GM18508 (cell line): ENCODE results near the gene SMARCA2.

Experiments used
- ATAC-seq: cut with Tn5 transposase; IDR thresholded peaks from one replicate; pipeline ENCODE4 v1.9.1; 2021; ENCODE audit warnings: moderate number of reproducible peaks; ENCODE audit not compliant: insufficient read depth, unreplicated experiment

The SMARCA2 gene

GRCh38 chr9:2163231-2163885 is 148.2 kb downstream of the SMARCA2 start:
- no peak for ATAC-seq

GRCh38 chr9:2164268-2164667 is 149.1 kb downstream of the SMARCA2 start:
- ATAC-seq: no peak

- no peak for ATAC-seq
Measured at GRCh38 chr9:2166203-2166602, 151.1 kb downstream of the SMARCA2 start.

GRCh38 chr9:2169035-2169434 is 153.9 kb downstream of the SMARCA2 start:
- ATAC-seq: no peak

GRCh38 chr9:2170722-2171121 is 155.6 kb downstream of the SMARCA2 start:
- no peak for ATAC-seq

- no peak for ATAC-seq
Measured at GRCh38 chr9:2173170-2173569, 158.0 kb downstream of the SMARCA2 start.

GRCh38 chr9:2173861-2174260 is 158.7 kb downstream of the SMARCA2 start:
- ATAC-seq: no peak

GRCh38 chr9:2174306-2174705 is 159.2 kb downstream of the SMARCA2 start:
- no peak for ATAC-seq

- no peak for ATAC-seq
Measured at GRCh38 chr9:2174911-2175310, 159.8 kb downstream of the SMARCA2 start.

- no peak for ATAC-seq
Measured at GRCh38 chr9:2177121-2177520, 162.0 kb downstream of the SMARCA2 start.

GRCh38 chr9:2178034-2178734 is 163.0 kb downstream of the SMARCA2 start:
- ATAC-seq: no peak

GRCh38 chr9:2179567-2179966 is 164.4 kb downstream of the SMARCA2 start:
- ATAC-seq: no peak

- ATAC-seq: no peak
Measured at GRCh38 chr9:2180154-2180553, 165.0 kb downstream of the SMARCA2 start.

GRCh38 chr9:2180704-2181103 is 165.6 kb downstream of the SMARCA2 start:
- ATAC-seq: no peak

GRCh38 chr9:2181792-2182191 is 166.6 kb downstream of the SMARCA2 start:
- ATAC-seq: no peak

- no peak for ATAC-seq
Measured at GRCh38 chr9:2190939-2191608, 175.9 kb downstream of the SMARCA2 start.

GRCh38 chr9:2191609-2191972 is 176.4 kb downstream of the SMARCA2 start:
- no peak for ATAC-seq

- no peak for ATAC-seq
Measured at GRCh38 chr9:2192356-2192979, 177.3 kb downstream of the SMARCA2 start.

GRCh38 chr9:2193552-2193951 is 178.4 kb downstream of the SMARCA2 start:
- no peak for ATAC-seq

GRCh38 chr9:2195211-2195610 is 180.1 kb downstream of the SMARCA2 start:
- no peak for ATAC-seq

GRCh38 chr9:2196757-2197156 is 181.6 kb downstream of the SMARCA2 start:
- ATAC-seq: no peak
